Measurements from ENCODE around the gene MACROD2. TPM values are rescaled to one million over a fixed set of nuclear protein-coding genes. Genes with fewer than 3 reads are reported as not detected.

MACROD2 gene
- total and polyA plus RNA-seq, 7 donors, result 0.20 to 4.8 (median 0.87) TPM

- 61 to 86% (median 85%) methylated on average over 2 of the region's 2 CpGs for WGBS, 3 donors
- intact Hi-C loops (cut with DNase I), result no loop called here
- no peaks in the 10 kb centered on the region for H3K27me3 ChIP-seq (ENCODE audit: insufficient read depth in 3 of 3, low read length in 2 of 3)
- ATAC-seq (no peak), DNase-seq (no peak)
- H3K9me3 ChIP-seq, result no peaks in the 10 kb centered on the region
- H3K36me3 ChIP-seq (ENCODE audit: insufficient read depth in 1 of 2, low read depth in 1 of 2), result no peaks in the 10 kb centered on the region
- TF ChIP-seq CTCF (IDR thresholded peaks at IDR 0.05), result no peak
- no peaks in the 10 kb centered on the region for H3K4me1 ChIP-seq
- H3K27ac ChIP-seq, result no peak overlapping the region
- no peak overlapping the region for H3K4me3 ChIP-seq
These were observed 682.1 kb downstream of the MACROD2 start for GRCh38 chr20:14677455-14677854.

GRCh38 chr20:14685183-14685582 lies 689.9 kb downstream of the MACROD2 start:
- no peak for TF ChIP-seq CTCF (IDR thresholded peaks at IDR 0.05)
- WGBS, 3 donors, result 65 to 77% (median 75%) methylated on average over 3 of the region's 3 CpGs
- intact Hi-C loops (cut with DNase I), result no loop called here

GRCh38 chr20:14687313-14687712 lies 692.0 kb downstream of the MACROD2 start:
- Histone ChIP-seq H3K27me3 (ENCODE audit: insufficient read depth in 3 of 3, low read length in 2 of 3) (no peaks in the 10 kb centered on the region), H3K36me3 (ENCODE audit: insufficient read depth in 1 of 2, low read depth in 1 of 2) (no peaks in the 10 kb centered on the region), H3K9me3 (no peaks in the 10 kb centered on the region), H3K4me3 (no peak overlapping the region), H3K4me1 (no peaks in the 10 kb centered on the region), H3K27ac (no peak overlapping the region)
- TF ChIP-seq CTCF (IDR thresholded peaks at IDR 0.05), result no peak
- ATAC-seq (no peak), DNase-seq (no peak)
- WGBS, 3 donors, result 85 to 96% (median 85%) methylated on average over 2 of the region's 2 CpGs
- intact Hi-C loops (cut with DNase I), result no loop called here

More at GRCh38 chr20:14685183-14685582, 689.9 kb downstream of the MACROD2 start:
- ATAC-seq (no peak), DNase-seq (no peak)
- H3K4me3 ChIP-seq, result no peak overlapping the region
- H3K4me1 ChIP-seq, result no peaks in the 10 kb centered on the region
- H3K27me3 ChIP-seq (ENCODE audit: insufficient read depth in 3 of 3, low read length in 2 of 3), result no peaks in the 10 kb centered on the region
- H3K36me3 ChIP-seq (ENCODE audit: insufficient read depth in 1 of 2, low read depth in 1 of 2), result no peaks in the 10 kb centered on the region
- no peak overlapping the region for H3K27ac ChIP-seq
- no peaks in the 10 kb centered on the region for H3K9me3 ChIP-seq

GRCh38 chr20:14688005-14688404 lies 692.7 kb downstream of the MACROD2 start:
- no peaks in the 10 kb centered on the region for H3K4me1 ChIP-seq
- 75 to 85% (median 82%) methylated on average over 2 of the region's 2 CpGs for WGBS, 3 donors
- intact Hi-C loops (cut with DNase I), result no loop called here
- H3K9me3 ChIP-seq, result no peaks in the 10 kb centered on the region
- no peak overlapping the region for H3K4me3 ChIP-seq
- no peaks in the 10 kb centered on the region for H3K36me3 ChIP-seq (ENCODE audit: insufficient read depth in 1 of 2, low read depth in 1 of 2)
- no peak for DNase-seq
- no peaks in the 10 kb centered on the region for H3K27me3 ChIP-seq (ENCODE audit: insufficient read depth in 3 of 3, low read length in 2 of 3)
- H3K27ac ChIP-seq, result no peak overlapping the region
- TF ChIP-seq CTCF (IDR thresholded peaks at IDR 0.05), result no peak
- no peak for ATAC-seq

- ATAC-seq (no peak), DNase-seq (no peak)
- 78 to 86% (median 86%) methylated on average over 3 of the region's 3 CpGs for WGBS, 3 donors
- Histone ChIP-seq H3K27me3 (ENCODE audit: insufficient read depth in 3 of 3, low read length in 2 of 3) (no peaks in the 10 kb centered on the region), H3K4me1 (no peaks in the 10 kb centered on the region), H3K27ac (no peak overlapping the region), H3K4me3 (no peak overlapping the region), H3K36me3 (ENCODE audit: insufficient read depth in 1 of 2, low read depth in 1 of 2) (no peaks in the 10 kb centered on the region), H3K9me3 (no peaks in the 10 kb centered on the region)
- intact Hi-C loops (cut with DNase I), result no loop called here
- no peak for TF ChIP-seq CTCF (IDR thresholded peaks at IDR 0.05)
These were observed 696.7 kb downstream of the MACROD2 start for GRCh38 chr20:14691994-14692393.

All from psoas muscle (tissue), 8 donors.